Renal cortex interstitium (tissue), 15 donors: ENCODE data around the gene ABLIM3. TPM values are rescaled to one million over a fixed set of nuclear protein-coding genes. Genes with fewer than 3 reads are reported as not detected.

ENCODE experiments used
- DNase-seq, 11 donors: peaks; one replicate each; pipeline ENCODE4 v3.0.0-alpha.2; 2013; ENCODE audit warnings: low read depth in 9 of 11, low spot score in 4 of 11; ENCODE audit errors: extremely low read depth in 1 of 11
- long read RNA-seq, 16 experiments: transcript quantifications; one replicate each; lab custom pipeline, GENCODE V29; 2026
- polyA plus RNA-seq, 3 donors: library from polyadenylated mRNA; unstranded; fragments of 120-200 nt; gene quantifications; one replicate each; pipeline ENCODE4 v1.2.1, GENCODE V29; 2013; ENCODE audit not compliant: insufficient read length in 3 of 3

The ABLIM3 gene
- polyA plus RNA-seq, result 1 to 10 TPM in 2 of 3 donors, under 1 TPM in 1; 0.91 to 1.3 (median 1.3) TPM
- long read RNA-seq, donor 1, result 0 reads
- long read RNA-seq, donor 2, result 0 reads
- long read RNA-seq, donor 3, result 0 reads
- long read RNA-seq, donor 4, result 0 reads
- long read RNA-seq, donor 5, result 0 reads
- long read RNA-seq, donor 6, result 0 reads
- long read RNA-seq, donor 7, result 0 reads
- long read RNA-seq, donor 8, result 0 reads
- long read RNA-seq, donor 9, result 0 reads
- long read RNA-seq, donor 10, result 0 reads
- long read RNA-seq, donor 11, result 0 reads
- long read RNA-seq, donor 12, result 0 reads
- long read RNA-seq, donor 13, result 0 reads
- long read RNA-seq, donor 14, result 0 reads
- long read RNA-seq, donor 15, result 0 reads
- long read RNA-seq, donor 16, result 0 reads

- peak in 5 of 11 donors; percentile 25 to 39 (median 32) for DNase-seq
These were observed at the start of gene ABLIM3 for GRCh38 chr5:149141224-149141956. Gene ABLIM3, plus strand, starts transcription at chr5:149141493. Its CDS starts 603 bp downstream, at chr5:149142096.

DNA sequence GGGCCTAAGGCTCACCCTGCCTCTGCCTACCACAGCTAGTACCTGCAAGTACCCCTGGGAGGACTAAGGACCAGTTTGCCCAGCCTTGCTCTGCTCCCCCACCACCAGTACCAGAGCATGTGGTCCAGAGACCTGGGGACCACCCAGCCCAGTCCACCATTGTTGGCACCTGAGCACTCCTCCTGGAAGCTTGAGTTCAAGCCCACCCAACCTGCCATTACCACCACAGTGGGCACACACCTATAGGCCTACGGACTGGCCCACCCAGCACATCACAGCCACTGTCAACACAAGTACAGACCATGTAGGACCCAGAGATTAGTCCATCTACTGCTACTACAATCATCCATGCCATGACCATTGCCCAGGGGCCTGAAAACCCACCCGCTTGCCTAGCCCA, 47.7 kb upstream of the ABLIM3 start:
- DNase-seq, result no peak

DNA sequence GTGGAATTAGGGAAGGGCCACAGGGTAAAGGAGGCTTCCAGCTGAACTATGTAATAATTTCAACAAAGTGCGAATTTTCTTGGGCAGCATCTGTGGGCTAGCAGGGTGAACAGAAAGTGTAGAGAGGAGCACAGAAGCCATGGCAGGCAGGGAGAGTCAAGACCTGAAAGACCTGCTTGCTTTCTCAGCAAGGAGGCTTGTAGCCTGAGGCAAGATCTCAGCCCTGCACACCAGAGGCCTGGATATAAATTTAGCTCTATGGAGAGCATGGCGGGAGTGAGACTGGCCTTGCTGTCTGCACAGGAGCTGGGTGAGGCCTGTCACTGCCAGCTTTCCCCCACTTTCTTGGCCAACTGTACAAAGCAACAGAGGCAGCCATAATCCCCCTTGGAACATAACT, 46.3 kb upstream of the ABLIM3 start:
- no peak for DNase-seq

- DNase-seq, result no peak
These were observed 41.4 kb upstream of the ABLIM3 start for GRCh38 chr5:149099920-149100319.

DNA sequence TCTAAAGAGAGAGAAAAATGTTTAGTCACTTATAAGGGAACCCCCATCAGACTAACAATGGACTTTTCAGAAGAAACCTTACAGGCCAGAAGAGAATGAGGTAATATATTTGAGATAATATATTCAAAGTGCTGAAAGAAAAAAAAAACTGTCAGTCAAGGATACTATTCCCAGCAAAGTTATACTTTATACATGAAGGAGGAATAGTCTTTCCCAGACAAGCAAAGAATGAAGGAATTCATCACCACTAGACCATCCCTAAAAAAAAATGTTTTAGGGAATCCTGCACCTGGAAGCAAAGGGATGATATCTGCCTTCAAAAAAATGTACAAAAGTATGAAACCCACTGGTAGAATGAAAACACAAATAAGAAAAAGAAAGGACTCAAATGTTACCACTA, 41.0 kb upstream of the ABLIM3 start:
- no peak for DNase-seq

- DNase-seq, result no peak
These were observed 32.5 kb upstream of the ABLIM3 start for GRCh38 chr5:149108651-149109280.

DNA sequence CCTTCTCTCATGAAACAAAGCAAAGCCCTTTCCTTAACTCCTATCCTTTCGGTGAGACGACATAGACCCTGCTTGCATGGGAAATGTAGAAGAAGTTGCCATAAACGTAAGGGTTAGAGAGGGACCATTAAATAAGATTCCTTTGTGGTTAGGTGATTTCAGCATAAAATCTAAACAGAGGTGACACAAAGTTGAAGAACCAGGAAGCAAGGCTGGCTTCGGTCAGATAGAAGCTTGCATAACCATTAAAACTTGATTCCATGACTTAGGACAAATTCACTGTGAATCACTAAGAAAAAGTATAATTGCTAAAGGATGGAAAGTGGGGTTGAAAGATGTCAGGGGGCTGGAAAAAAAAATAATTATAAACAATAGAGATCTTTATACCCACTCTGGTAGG, 30.9 kb upstream of the ABLIM3 start:
- no peak for DNase-seq

DNA sequence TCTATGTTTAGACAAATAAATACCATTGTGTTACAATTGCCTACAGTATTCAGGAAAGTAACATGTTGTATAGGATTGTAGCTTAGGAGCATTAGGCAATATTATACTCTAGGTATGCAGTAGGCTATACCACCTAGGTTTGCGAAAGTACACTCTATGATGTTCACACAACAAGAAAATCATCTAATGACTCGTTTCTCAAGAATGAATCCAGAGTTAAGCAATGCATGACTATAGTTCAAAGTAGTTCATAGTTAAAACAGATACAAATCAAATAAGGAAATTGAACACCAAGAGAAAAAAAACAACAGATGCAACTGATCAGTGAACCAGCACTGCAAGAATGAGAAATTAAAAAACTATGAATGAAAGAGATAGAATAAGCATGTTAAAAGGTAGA, 27.6 kb upstream of the ABLIM3 start:
- no peak for DNase-seq

DNA sequence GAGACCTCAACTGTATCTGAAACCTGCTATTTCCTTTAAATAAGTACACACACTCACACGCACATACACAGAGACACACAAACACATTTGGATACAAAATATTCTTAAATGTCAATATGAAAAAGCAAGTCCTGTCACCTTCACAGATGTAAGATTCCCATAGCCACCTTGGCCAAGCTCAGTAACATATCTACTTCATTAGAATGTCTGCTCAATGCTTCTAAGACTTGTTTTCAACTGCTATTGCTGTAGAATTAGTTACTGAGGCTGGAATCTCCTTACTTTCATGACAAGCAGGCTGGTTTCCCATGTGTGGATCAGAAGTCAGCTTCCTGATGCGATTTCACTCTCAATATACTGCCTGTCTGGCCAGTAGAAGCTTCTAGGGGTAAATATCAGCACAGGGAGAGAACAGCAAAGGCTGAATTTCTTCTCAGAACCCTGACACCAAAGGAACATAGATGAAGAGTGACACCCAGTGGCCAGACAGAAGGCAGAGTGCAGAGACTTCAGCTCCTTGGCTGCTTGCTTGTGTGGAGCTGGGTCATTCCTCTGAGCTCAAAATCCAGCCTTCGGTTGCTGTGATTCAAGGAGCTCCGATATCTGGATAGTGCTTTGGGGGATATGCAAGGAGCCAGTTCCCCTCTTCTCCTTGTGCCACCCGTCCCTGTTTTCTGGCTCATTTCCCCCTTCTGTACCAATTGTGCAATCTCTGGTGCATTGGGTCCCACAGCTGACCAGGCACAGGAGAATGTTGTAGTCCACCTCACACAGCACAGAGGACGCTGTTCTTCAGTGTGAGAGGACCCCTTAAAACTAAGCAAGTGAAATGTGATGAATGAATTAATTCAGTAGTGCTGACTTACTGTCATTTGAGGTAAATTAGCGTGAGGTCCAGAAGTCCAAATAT, 26.6 kb upstream of the ABLIM3 start:
- peak; percentile 39 to 67 (median 52) for DNase-seq

DNA sequence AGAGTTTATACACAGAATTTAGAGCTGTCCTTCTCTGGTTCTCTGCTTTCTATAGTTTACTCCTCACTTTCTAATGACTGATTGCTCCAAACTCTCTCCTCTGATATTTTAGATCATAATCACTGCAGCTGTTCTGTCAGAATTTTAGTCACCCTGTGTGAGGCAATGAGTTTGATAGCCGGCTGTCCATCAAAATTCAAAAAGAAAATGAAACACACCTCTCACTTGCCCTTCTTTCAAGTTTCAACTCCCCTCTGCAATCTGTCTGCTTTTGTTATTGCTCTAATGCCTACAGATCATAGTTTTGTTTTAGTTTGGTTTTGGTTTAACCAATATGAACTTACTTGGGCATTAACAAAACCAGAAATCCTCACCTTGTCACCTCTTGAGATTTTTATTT, 23.3 kb upstream of the ABLIM3 start:
- no peak for DNase-seq

DNA sequence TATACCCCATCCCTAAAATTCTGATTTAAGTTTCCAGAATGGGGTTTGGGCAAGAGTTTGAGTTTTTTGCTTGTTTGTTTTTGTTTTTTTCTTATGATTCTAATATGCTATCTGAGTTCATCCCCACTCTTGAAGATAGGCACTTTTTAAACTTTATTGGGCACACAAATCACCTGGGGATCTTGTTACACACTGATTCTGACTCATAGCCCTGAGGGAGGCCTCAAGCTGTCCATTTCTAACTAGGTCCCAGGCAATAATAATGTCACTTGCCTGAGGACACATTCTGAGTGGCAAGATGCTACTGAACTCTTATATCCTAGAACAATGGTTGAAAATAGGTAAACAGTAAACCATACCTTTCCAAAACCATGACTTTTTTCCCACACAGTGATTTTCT, 22.8 kb upstream of the ABLIM3 start:
- DNase-seq, result no peak

- no peak for DNase-seq
These were observed 20.1 kb upstream of the ABLIM3 start for GRCh38 chr5:149121145-149121544.

DNA sequence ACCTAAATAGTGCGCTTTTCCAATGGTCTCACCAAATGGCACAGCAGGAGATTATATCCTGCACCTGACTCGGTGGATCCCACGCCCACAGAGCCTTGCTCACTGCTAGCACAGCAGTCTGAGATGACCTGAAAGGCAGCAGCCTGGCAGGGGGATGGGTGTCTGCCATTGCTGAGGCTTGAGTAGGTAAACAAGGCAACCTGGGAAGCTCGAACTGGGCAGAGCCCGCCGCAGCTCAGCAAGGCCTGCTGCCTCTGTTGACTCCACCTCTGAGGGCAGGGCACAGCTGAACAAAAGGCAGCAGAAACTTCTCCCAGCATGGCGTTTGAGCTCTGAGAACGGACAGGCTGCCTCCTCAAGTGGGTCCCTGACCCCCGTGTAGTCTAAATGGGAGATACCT, 18.1 kb upstream of the ABLIM3 start:
- no peak for DNase-seq

DNA sequence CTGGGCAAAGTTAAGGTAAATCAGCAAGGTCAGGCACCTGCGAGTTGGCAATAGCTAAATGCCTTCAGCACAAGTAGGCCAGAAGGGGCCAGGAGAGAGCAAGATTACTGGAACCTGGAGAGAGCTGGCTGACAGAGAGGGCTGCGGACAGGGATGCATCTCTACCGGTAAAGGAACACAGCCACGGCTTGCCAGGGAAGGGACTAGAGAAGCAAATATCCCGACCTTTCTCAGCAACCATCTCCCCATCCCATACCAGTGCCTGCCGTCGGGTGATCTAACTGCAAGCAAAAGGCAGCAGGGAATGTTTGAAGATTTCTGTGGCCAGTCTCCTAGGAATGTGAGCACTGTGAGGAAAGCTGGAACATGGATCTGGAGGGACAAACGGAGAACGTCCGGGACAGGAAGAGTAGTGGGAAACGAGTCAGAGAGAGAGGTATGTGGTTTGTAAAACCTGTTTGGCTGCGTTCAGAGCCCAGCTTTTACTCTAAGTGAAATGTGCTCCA, 15.9 kb upstream of the ABLIM3 start:
- no peak for DNase-seq

- no peak for DNase-seq
These were observed 14.4 kb upstream of the ABLIM3 start for GRCh38 chr5:149126906-149127305.

DNA sequence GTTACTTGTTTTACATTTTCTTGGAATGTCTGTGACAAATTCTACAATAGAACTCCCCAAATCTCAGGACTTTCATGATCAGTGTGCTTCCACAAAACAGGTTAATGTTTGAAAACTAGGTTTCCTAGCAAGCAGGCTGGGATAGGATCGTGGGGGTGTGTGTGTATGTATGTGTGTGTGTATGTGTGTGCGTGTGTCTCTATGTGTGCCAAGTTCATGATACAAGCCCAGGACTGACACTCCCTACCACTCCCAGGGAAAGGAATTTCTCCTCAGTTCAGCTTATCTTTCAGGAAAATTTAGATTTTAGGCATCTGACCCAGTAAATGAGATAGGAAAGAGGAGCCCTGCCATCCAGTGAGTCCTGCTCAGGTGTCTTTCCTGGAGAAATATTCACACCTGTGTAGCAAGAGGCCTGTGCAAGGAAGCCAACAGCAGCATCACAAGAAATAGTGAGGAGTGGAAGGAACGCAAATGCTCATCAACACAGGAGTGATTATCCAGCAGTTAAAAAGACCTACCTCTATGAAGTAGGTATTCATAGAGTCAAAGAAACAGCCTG, 13.8 kb upstream of the ABLIM3 start:
- no peak for DNase-seq

DNA sequence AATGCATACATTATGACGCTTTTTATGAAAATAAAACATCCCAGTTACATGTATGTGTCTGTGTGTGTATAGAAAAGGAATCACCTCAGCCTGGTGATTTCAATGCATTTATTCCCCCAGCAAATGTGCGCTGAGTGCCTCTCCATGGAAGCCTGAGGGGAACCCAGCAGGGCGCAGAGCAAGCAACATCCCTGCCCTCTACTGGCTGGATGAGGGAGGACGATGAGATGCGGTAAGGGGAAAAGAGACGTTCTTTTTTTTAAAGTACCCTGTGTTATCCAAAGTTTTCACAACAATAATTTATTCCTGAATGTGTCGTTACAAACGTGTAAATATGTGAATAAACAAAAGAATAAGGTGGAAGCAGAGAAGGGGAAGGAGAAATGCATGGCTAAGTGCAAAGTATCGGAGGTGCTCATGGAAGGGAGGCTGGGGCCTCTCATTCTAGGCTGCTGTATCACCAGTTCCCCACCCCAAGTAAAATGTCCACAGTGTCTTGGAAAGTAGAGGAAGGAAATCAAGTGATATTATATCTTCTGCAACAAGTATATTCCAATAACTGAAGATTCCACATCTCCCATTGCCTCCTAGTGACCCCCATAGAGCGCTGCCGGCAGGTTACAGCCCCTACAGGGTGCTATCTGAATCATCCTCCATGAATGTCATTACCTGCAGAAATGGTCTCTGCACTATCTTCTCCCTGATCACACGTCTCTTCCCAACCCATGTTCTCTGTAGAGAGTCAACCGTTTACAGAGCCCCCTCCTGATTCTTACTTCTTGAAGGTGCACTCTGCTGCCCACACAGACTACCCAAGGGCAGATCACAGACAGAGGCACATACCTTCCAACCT, 13.0 kb upstream of the ABLIM3 start:
- DNase-seq, result no peak

GRCh38 chr5:149129181-149129580, 12.1 kb upstream of the ABLIM3 start:
- no peak for DNase-seq
